ENCODE results near the gene UBALD1. TPM values are rescaled to one million over a fixed set of nuclear protein-coding genes. Genes with fewer than 3 reads are reported as not detected.
"Not testable (repeated sequence)": the region's sequence is repeated elsewhere in the genome, so short reads cannot be mapped to it uniquely, and the experiment has no call there.

The UBALD1 gene
- total RNA-seq, 1 experiment from 2014 or later, result 24.6 TPM

- intact Hi-C loops (cut with micrococcal nuclease), result no loop called here
- TF ChIP-seq EZH2 (IDR thresholded peaks at IDR 0.05; ENCODE audit: low read length, unreplicated experiment) (no peak), EZH2phosphoT487 (IDR thresholded peaks at IDR 0.05; ENCODE audit: borderline replicate concordance, low read length) (no peak)
- TF ChIP-seq, protein P1, sequence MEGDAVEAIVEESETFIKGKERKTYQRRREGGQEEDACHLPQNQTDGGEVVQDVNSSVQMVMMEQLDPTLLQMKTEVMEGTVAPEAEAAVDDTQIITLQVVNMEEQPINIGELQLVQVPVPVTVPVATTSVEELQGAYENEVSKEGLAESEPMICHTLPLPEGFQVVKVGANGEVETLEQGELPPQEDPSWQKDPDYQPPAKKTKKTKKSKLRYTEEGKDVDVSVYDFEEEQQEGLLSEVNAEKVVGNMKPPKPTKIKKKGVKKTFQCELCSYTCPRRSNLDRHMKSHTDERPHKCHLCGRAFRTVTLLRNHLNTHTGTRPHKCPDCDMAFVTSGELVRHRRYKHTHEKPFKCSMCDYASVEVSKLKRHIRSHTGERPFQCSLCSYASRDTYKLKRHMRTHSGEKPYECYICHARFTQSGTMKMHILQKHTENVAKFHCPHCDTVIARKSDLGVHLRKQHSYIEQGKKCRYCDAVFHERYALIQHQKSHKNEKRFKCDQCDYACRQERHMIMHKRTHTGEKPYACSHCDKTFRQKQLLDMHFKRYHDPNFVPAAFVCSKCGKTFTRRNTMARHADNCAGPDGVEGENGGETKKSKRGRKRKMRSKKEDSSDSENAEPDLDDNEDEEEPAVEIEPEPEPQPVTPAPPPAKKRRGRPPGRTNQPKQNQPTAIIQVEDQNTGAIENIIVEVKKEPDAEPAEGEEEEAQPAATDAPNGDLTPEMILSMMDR (conservative IDR thresholded peaks at IDR 0.05; ENCODE audit: low read depth, low read length), result no peak
- Histone ChIP-seq H3K4me2 (ENCODE audit: low read length) (no peak overlapping the region), H3F3A (ENCODE audit: low read length, unreplicated experiment) (no peaks in the 10 kb centered on the region), H3K9ac (ENCODE audit: low read length) (no peak overlapping the region), H3K27me3 (ENCODE audit: low read length) (no peaks in the 10 kb centered on the region), H3K36me3 (ENCODE audit: low read depth, low read length) (no peaks in the 10 kb centered on the region), H3K4me3 (ENCODE audit: low read length) (no peak overlapping the region), H3K9me3 (ENCODE audit: low read length) (no peaks in the 10 kb centered on the region), H3K79me2 (ENCODE audit: low read length) (no peaks in the 10 kb centered on the region), H3K9me2 (replicated peaks; ENCODE audit: low read length) (no peaks in the 10 kb centered on the region), H3K27ac (ENCODE audit: low read length) (no peak overlapping the region), H3K4me1 (ENCODE audit: insufficient read depth, low read length) (peaks cover 5% of the 10 kb centered on the region), H4K20me1 (ENCODE audit: low read length) (no peaks in the 10 kb centered on the region), H2AFZ (ENCODE audit: low read length) (no peak overlapping the region)
- no TSS peak for BruUV-seq (replicated peaks)
- ChIA-PET CTCF (no interaction called here), POLR2A (ENCODE audit: unreplicated experiment) (no interaction called here)
- no peak for ATAC-seq
- DNase-seq, result no peak
Measured at GRCh38 chr16:4574919-4575705, 39.6 kb downstream of the UBALD1 start.

GRCh38 chr16:4573926-4574325, 40.8 kb downstream of the UBALD1 start:
- H3K27me3 ChIP-seq (ENCODE audit: low read length); H3K4me1 ChIP-seq (ENCODE audit: insufficient read depth, low read length); H3K27ac ChIP-seq (ENCODE audit: low read length); H3K9me2 ChIP-seq (replicated peaks; ENCODE audit: low read length); POLR2A ChIA-PET (ENCODE audit: unreplicated experiment); CTCF ChIA-PET; H3K36me3 ChIP-seq (ENCODE audit: low read depth, low read length); H2AFZ ChIP-seq (ENCODE audit: low read length); H3K4me3 ChIP-seq (ENCODE audit: low read length); BruUV-seq (replicated peaks); H4K20me1 ChIP-seq (ENCODE audit: low read length); ATAC-seq; H3K9ac ChIP-seq (ENCODE audit: low read length); H3K4me2 ChIP-seq (ENCODE audit: low read length); H3K79me2 ChIP-seq (ENCODE audit: low read length); DNase-seq; intact Hi-C loops (cut with micrococcal nuclease); H3F3A ChIP-seq (ENCODE audit: low read length, unreplicated experiment); H3K9me3 ChIP-seq (ENCODE audit: low read length): not testable (repeated sequence)

- DNase-seq (no peak), ATAC-seq (no peak)
- CTCF ChIA-PET, result no interaction called here
- Histone ChIP-seq H3K36me3 (ENCODE audit: low read depth, low read length) (no peaks in the 10 kb centered on the region), H3K9me3 (ENCODE audit: low read length) (no peaks in the 10 kb centered on the region), H3K4me1 (ENCODE audit: insufficient read depth, low read length) (no peaks in the 10 kb centered on the region), H3K4me2 (ENCODE audit: low read length) (no peak overlapping the region), H3F3A (ENCODE audit: low read length, unreplicated experiment) (no peaks in the 10 kb centered on the region), H3K9me2 (replicated peaks; ENCODE audit: low read length) (no peaks in the 10 kb centered on the region), H3K27ac (ENCODE audit: low read length) (no peak overlapping the region), H2AFZ (ENCODE audit: low read length) (no peak overlapping the region), H3K4me3 (ENCODE audit: low read length) (no peak overlapping the region), H3K27me3 (ENCODE audit: low read length) (no peaks in the 10 kb centered on the region), H3K79me2 (ENCODE audit: low read length) (no peaks in the 10 kb centered on the region), H4K20me1 (ENCODE audit: low read length) (no peaks in the 10 kb centered on the region), H3K9ac (ENCODE audit: low read length) (no peak overlapping the region)
- intact Hi-C loops (cut with micrococcal nuclease), result no loop called here
- BruUV-seq (replicated peaks), result no TSS peak
- POLR2A ChIA-PET (ENCODE audit: unreplicated experiment), result no interaction called here
- no peak for TF ChIP-seq EZH2 (IDR thresholded peaks at IDR 0.05; ENCODE audit: low read length, unreplicated experiment)
- TF ChIP-seq EZH2phosphoT487 (IDR thresholded peaks at IDR 0.05; ENCODE audit: borderline replicate concordance, low read length), result no peak
- TF ChIP-seq, protein P1 (conservative IDR thresholded peaks at IDR 0.05; ENCODE audit: low read depth, low read length), result no peak
Measured at GRCh38 chr16:4572715-4573114, 42.0 kb downstream of the UBALD1 start.
